ENCODE data around the gene RALGPS1.
A peak's percentile ranks its signal among the peaks of the same experiment; 100 is the strongest.

Gene RALGPS1

DNA sequence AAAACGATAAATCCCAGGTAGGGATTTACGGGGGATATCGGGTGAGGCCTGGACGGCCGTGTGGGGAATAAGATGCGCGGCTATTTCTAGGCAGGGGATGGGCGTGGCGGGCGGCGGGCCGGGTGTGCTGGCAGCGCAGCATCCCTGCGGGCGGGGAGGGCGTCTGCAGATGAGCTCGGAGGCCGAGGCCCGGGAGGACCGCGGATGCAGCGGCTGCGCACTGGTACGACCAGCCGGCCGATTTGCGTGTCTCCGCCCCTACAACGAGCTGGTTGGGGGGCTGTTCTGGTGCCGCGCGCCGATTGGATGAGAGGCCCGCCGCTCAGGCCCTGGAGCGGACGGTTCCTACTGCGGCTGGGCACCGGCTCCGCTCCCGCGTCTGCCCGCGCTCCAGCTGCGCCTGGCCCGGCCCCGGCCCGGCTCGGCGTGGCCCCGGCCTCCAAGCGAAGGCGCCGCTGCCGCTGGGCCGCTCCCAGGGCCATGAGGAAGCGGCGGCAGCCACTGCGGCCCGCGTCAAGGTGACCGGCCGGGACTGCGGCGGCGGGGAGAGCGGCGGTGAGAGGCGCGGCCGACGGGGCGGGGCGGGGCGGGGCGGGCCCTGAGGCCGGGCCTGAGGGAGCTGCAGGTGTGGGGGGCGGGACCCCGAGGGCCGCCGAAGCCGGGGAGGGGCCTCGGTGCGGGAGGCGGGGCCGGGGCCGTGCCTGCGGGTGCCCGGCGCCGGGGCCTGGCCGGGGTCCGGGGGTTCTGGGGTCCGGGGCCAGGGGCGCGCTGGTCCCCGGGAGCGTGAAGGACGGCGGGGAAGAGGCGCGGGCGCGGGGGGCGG is at the start of gene RALGPS1:
Gene RALGPS1 (plus strand): TSS at position 325 of the 823 bp plus-strand sequence. CDS start 47,508 bp downstream, outside the sequence.
- peak; percentile 90 to 91 for DNase-seq

DNA sequence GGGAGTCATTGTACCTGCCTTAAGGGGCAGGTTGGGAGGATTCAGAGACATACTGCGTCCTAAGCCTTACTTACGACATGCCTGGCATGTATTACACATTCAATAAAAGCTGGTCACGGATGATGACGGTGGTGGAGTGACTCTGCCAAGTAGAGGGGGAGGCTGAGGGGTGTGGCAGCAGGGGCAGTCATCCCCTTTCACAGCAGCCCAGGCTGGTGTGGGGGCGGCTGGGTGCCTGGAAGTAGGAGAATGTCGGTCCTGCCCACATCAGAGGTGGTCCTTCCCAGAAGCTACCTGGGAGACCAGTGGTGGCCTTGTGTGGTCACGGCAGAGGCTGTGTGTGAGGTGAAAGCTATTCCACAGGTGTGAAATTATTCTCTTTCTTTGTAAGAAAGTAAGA is 45.2 kb upstream of the RALGPS1 start:
- no peak for DNase-seq

DNA sequence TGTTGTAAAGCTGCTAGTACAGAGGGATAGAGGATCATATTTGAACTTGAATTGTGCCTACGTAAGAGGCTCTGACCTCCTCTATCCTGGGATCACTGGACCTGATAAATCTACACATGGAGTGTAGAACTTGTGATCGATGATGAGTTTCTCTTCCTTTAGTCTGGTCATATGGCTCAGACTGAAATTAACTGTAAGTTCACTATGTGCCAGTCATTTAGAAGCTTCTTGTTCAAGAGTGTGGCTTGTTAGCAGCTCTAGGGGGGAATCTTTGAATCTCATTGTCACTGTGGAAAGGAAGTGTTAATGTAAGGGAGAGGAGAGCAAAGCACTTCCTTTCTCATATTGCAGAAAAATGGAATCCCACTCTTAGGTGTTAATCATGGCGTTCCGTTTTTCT is 42.1 kb upstream of the RALGPS1 start:
- DNase-seq: no peak

- no peak for DNase-seq
Observed at GRCh38 chr9:126874546-126875314, 39.9 kb upstream of the RALGPS1 start.

- no peak for DNase-seq
Observed at GRCh38 chr9:126875756-126876510, 38.6 kb upstream of the RALGPS1 start.

GRCh38 chr9:126876531-126876930 is 38.1 kb upstream of the RALGPS1 start:
- no peak for DNase-seq

GRCh38 chr9:126877418-126877817 is 37.2 kb upstream of the RALGPS1 start:
- no peak for DNase-seq

DNA sequence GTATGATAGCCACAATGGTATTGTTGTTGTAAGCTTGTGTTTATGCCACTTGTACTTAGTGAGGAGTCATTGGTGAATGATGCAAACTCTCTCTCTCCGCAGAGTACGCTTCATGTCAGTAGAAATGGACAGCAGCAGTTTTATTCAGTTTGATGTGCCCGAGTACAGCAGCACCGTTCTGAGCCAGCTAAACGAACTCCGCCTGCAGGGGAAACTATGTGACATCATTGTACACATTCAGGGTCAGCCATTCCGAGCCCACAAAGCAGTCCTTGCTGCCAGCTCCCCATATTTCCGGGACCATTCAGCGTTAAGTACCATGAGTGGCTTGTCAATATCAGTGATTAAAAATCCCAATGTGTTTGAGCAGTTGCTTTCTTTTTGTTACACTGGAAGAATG is 35.3 kb upstream of the RALGPS1 start:
- DNase-seq: no peak

DNA sequence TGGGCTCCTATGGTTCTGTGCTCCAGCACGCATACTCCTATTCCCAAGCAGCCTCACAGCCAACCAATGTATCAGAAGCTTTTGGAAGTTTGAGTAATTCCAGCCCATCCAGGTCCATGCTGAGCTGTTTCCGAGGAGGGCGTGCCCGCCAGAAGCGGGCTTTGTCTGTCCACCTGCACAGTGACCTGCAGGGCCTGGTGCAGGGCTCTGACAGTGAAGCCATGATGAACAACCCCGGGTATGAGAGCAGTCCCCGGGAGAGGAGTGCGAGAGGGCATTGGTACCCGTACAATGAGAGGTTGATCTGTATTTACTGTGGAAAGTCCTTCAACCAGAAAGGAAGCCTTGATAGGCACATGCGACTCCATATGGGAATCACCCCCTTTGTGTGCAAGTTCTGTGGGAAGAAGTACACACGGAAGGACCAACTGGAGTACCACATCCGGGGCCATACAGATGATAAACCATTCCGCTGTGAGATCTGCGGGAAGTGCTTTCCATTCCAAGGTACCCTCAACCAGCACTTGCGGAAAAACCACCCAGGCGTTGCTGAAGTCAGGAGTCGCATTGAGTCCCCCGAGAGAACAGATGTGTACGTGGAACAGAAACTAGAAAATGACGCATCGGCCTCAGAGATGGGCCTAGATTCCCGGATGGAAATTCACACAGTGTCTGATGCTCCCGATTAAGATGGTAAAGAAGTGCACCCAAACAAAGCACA is 34.2 kb upstream of the RALGPS1 start:
- no peak for DNase-seq

DNA sequence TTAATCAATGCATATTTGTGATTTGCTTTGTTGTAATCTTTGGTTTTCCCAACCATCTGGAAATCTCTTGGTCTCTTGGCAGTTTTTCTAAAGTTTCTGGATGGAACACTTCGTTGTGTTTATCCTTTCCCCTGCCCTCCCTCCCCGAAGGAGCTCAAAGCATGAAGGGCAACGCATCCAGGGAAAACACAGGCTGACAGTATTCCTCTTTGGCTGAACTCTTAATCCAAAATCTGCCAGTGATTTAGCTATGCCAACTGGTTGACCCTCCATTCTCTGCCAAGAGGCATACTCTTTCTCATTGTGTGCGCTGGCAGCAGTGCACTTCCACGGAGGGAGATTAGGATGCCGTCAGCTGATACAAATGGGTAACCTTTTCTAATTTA is 33.6 kb upstream of the RALGPS1 start:
- no peak for DNase-seq

- DNase-seq: no peak
Observed at GRCh38 chr9:126882746-126883145, 31.8 kb upstream of the RALGPS1 start.

DNA sequence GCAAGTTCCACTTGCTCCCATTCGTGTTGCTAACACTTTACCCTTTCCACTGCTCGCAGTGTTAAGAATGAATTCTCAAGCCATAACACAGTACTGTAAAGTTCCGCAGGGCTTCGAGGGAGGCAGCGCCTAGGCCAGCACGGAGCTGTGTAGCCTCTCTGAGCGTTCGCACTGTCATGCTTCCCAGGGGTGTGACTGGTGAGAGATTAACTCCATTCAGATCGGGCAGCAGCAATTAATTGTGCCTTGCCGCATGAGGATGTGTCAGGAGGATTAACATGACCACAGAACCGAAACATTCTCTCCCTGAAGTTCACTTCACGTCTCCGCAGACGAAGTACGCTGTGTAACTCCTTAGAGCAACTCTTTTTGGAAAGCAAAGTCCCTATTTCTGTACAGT is 30.9 kb upstream of the RALGPS1 start:
- DNase-seq: no peak

DNA sequence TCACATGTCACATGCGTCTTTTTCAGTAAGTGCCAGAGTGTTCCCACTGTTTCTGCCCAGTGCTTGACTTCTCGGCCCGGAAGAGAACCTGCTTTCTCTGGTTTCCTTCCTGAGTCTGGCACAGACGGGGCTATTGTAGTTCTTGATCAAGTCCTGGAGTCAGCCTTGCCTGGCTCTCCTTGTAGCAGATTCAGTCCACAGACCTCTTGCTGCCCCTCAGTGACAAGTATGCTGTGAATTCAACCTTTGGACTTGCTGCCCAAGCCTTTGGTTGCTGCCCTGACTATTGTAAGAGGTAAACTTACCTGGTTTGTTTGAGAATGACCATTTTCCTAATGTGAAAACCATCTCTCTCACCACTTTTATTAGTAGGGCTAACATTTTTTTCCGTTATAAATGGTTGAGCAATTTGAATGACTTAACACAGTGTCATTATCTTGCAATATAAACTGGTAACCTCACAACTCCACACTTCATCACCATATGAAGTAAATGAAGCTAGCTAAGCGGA is 29.4 kb upstream of the RALGPS1 start:
- no peak for DNase-seq

DNA sequence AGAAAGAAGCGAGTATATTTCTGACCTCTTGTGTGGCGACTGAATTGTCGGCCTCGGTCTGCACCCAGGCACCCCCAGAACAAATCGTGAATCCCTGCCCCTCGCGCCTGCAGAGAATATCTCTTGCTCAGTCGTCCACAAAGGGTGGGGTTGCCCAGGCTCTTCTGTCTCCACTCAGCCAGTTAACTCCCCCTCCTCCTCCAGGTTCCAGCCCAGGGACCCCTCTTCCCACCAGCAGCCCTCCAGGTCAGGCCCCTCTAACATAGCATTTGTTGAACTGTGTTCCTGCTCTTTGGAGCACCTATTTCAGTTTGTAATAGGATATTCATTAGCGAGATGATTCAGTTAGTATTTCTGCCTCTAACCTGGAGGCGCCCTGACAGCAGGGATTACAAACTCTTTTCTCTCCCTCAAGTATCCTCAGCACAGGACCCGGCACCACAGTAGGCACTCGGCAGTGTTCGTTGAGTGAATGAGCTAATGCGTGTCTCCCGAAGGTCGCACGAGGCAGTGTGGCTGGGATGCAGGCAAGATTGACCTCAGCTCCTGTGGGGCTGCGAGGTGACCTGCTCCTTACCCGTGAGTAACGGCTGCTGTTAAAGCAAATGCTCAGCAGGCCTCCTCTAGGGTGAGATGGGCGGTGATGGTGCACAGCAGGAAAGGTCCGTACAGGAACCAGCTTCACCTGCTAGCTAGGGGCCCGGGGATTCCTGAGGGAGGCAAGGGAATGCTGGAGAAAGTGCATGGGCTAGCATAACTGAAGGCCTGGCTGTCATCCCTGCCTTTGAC is 28.4 kb upstream of the RALGPS1 start:
- no peak for DNase-seq

DNA sequence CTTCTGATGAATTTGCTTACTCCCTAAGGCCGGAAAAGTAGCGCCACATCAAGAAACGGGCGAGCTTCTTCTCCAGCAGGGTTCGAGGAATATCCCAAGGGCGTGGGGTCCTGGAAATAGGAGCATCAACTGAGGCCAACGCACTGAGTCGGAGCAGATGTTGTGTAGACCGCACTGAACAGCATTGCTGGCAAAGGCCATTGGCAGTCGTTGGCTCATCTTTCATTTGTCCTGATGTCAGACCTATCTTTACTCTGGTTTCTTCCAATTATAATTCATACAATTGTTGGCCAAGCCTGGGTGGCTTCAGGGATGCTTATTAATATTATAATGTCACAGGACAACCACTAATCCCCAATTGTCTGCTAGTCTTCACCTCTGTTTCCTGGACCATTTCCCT is 27.7 kb upstream of the RALGPS1 start:
- no peak for DNase-seq

DNA sequence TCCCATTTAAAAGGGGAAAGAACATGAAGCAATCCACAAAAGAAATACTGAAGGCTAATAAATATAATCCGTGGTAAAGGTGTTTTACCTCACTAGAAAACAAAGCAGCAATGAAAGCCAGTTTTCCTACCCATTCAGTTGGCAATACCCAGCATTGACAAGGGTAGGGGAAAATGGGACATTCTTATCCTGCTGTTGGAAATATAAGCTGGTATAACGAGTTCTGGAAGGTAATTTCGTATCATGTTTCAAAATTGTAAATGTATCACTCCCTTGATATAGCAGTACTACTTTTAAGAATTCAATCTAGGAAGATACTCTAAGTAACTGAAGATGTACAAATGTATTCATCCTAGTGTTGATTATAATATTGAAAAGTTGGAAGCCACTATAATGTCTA is 22.9 kb upstream of the RALGPS1 start:
- DNase-seq: no peak

- no peak for DNase-seq
Observed at GRCh38 chr9:126893079-126893478, 21.5 kb upstream of the RALGPS1 start.

DNA sequence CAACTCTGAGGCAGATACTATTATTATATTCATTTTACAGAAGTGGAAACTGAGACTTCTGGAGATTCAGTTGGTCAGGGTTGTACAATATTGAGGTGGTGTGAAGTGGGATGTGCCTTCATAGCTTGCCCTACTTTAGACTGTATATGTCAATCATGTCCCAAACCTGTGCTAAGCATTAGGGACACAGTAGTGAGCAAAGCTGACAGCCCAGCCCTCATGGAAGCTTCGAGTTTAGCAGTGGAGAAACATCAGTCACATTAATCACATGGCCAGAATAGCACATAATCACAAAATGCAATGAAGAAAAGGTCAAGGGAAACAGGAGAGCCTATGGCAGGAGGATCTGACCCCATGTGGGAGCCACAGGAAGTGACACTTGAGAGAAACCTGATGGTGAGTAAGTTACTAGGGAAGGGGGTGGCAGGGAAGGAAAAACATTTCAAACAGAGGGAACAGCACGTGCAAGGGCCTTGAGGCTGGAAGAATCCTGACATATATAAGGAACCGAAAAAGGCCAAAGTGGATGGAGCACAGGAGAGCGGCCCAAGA is 20.5 kb upstream of the RALGPS1 start:
- no peak for DNase-seq

GRCh38 chr9:126902210-126902609 is 12.4 kb upstream of the RALGPS1 start:
- no peak for DNase-seq

DNA sequence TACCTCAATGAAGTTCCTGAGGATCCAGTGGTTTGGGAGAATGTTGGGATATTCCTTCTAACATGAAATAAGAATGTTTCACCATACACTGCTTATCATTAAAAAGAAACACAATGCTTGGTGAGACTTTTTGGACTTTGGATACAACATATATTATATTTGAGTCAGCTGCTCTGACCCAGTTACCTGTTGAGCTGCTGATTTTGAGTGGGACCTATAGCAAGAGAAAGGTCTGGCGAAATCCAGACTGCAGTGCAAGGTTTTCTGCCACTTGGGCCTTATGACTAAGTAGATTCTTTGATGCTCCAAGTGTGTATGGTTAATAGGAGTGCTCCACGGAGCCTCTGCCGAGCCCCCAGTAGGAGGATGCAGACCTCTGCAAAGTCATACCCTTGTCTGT is 10.0 kb upstream of the RALGPS1 start:
- no peak for DNase-seq

DNA sequence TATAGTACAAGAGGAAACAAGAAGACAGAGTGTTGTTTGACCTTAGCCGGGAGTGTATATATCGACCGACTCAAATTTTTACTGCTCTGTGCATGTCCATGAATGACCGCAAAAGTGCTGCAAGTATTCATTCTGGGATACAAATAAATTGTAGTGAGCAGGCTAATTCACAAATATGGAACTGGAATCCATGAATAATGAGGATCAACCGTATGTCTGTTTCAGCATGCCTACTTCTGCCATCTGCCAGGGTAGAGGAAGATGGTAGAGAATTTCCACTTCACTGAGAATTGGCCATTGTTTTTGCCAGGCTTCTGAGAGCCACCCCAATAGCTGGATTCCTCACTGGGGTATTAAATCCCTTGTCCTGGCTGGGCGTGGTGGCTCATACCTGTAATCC is 8.5 kb upstream of the RALGPS1 start:
- DNase-seq: no peak

All from stimulated activated CD4-positive, alpha-beta T cell treated with anti-CD3 and anti-CD28 coated beads, Interleukin-2, amount 100 ng/mL, for 24 hours (primary cell).